Pancreas (tissue), 10 donors: ENCODE measurements around the gene TBKBP1. TPM values are rescaled to one million over a fixed set of nuclear protein-coding genes. Genes with fewer than 3 reads are reported as not detected.

Source experiments
- ATAC-seq, 4 donors: fragments of 200-7000 bp; cut with Tn5 transposase; one replicate each; pipeline versions ENCODE4 v1.8.0 to v1.9.1; 2020; ENCODE audit warnings: mild to moderate bottlenecking in 4 of 4, moderate library complexity in 4 of 4
- DNase-seq, 6 donors: peaks; one replicate each; pipeline ENCODE4 v3.0.0-alpha.2; 2020
- FAIRE-seq: peaks from 2 replicates; lab custom pipeline; 2012; peaks lifted over from hg19 to GRCh38; lab: Jason Lieb, UNC
- H3K27ac ChIP-seq, 4 donors: fragments of 200-600 bp; sonication (generic); 1 replicate in 3 of 4; 2 replicates in 1 of 4; pipeline versions ENCODE4 v1.5.0 to v1.8.0; 2020
- H3K27me3 ChIP-seq, 4 donors: fragments of 200-600 bp; one replicate each; pipeline ENCODE4 v1.8.0; 2021
- H3K36me3 ChIP-seq, 3 donors: fragments of 200-600 bp; sonication (generic) in 1 of 3; one replicate each; pipeline versions ENCODE4 v1.5.0 to v1.8.0; 2020 to 2021
- H3K4me1 ChIP-seq, 3 donors: fragments of 200-600 bp; one replicate each; pipeline ENCODE4 v1.8.0; 2021
- H3K4me3 ChIP-seq, 4 donors: fragments of 200-600 bp; sonication (generic) in 2 of 4; one replicate each; pipeline versions ENCODE4 v1.5.0 to v1.8.0; 2020 to 2021
- H3K9me3 ChIP-seq, 4 donors: fragments of 200-600 bp; one replicate each; pipeline ENCODE4 v1.8.0; 2021
- CTCF ChIP-seq, 4 donors: fragments of 200-600 bp; sonication (generic) in 3 of 4; IDR thresholded peaks; one replicate each; pipeline versions ENCODE4 v1.5.0 to v1.8.0; 2021; ENCODE audit warnings: antibody characterized with exemption in 4 of 4
- WGBS, 2 donors: extraction: QIAGEN DNeasy Blood & Tissue Kit; methylation state at CpG; one replicate each; pipeline ENCODE4 v1.1.7; 2013; 5-methylcytosine and 5-hydroxymethylcytosine counted together
- intact Hi-C, 3 donors: fragments of 100-400 bp; cut with DNase I; formaldehyde crosslinking; loops; one replicate each; pipeline versions ENCODE4 v1.11.1 to v1.14.2; 2022
- polyA plus RNA-seq, 2 donors: library from polyadenylated mRNA; stranded (reverse); fragments of 200-250 nt; gene quantifications; one replicate each; pipeline ENCODE4 v1.2.3, GENCODE V29; 2013
- total RNA-seq, 6 donors: library from RNA; stranded (reverse); fragmentation: NEBNext Ultra II Directional in 4 of 6; extraction: Animal tissue kit (Norgen Biotek cat#: 25700) in 4 of 6; gene quantifications; one replicate each; pipeline versions ENCODE4 v1.2.1 to v1.2.4, GENCODE V29; 2021 to 2023
- donor health status: healthy with polysubstance abuse.
- donor health status: DM: no; HTN: no; CAD: no; lungs with moderate emphysema.
- donor health status: DM: no; HTN: no; CAD: no.
- donor health status: control.
- donor health status: control.
- donor health status: Bipolar disorder and iron deficiency.
- donor health status: DM: yes; HTN: yes; CAD: no.
- donor health status: DM: no; HTN: no; CAD: no.
- donor health status: DM: no; HTN: no; CAD: no.
- donor health status: DM: yes; HTN: yes; CAD: no.

The TBKBP1 gene
- total and polyA plus RNA-seq, 8 donors = 4.7 to 21.2 (median 6.4) TPM

- H3K36me3 ChIP-seq = no peaks in the 10 kb centered on the region
- peak overlapping the region in 2 of 4 donors; percentile 76 to 97 for H3K4me3 ChIP-seq
- H3K4me1 ChIP-seq = peaks cover 0 to 6% (median 0%) of the 10 kb centered on the region in 3 donors
- H3K9me3 ChIP-seq = no peaks in the 10 kb centered on the region
- FAIRE-seq (no peak), ATAC-seq (peak in 2 of 4 donors; percentile 5 to 19), DNase-seq (peak in 3 of 6 donors; percentile 34 to 67 (median 55))
- H3K27ac ChIP-seq = peak overlapping the region; percentile 12 to 62 (median 54)
- no peaks in the 10 kb centered on the region for H3K27me3 ChIP-seq
- no peak for TF ChIP-seq CTCF (IDR thresholded peaks at IDR 0.05)
- intact Hi-C loops = loop anchor here in 1 of 3 donors (10.0 kb wide), 1 partner anchor 109 kb away; no protein-coding TSS in a partner anchor
- WGBS, 2 donors = 73 to 76% methylated on average over 40 to 47 of the region's 47 CpGs
These were observed 1.7 kb downstream of the TBKBP1 start for GRCh38 chr17:47695429-47696376.

- Histone ChIP-seq H3K27ac (no peak overlapping the region), H3K4me1 (peaks cover 0 to 6% (median 0%) of the 10 kb centered on the region in 3 donors), H3K27me3 (no peaks in the 10 kb centered on the region), H3K9me3 (no peaks in the 10 kb centered on the region), H3K36me3 (no peaks in the 10 kb centered on the region), H3K4me3 (no peak overlapping the region)
- FAIRE-seq = no peak
- whole genome bisulfite sequencing, 2 donors = 76 to 83% methylated on average over 11 of the region's 11 CpGs
- TF ChIP-seq CTCF (IDR thresholded peaks at IDR 0.05) = no peak
- intact Hi-C loops = loop anchor here in 1 of 3 donors (10.0 kb wide), 1 partner anchor 108 kb away; no protein-coding TSS in a partner anchor
- DNase-seq = peak in 1 of 6 donors; percentile 53
- no peak for ATAC-seq
These were observed 3.0 kb downstream of the TBKBP1 start for GRCh38 chr17:47696717-47697642.

- Histone ChIP-seq H3K4me1 (peaks cover 0 to under 1% (median 0%) of the 10 kb centered on the region in 3 donors), H3K36me3 (no peaks in the 10 kb centered on the region), H3K27ac (no peak overlapping the region), H3K9me3 (no peaks in the 10 kb centered on the region), H3K4me3 (no peak overlapping the region), H3K27me3 (no peaks in the 10 kb centered on the region)
- no peak for FAIRE-seq
- peak in 1 of 6 donors; percentile 45 for DNase-seq
- no peak for ATAC-seq
- TF ChIP-seq CTCF (IDR thresholded peaks at IDR 0.05) = no peak
- intact Hi-C loops = loop anchor here in 1 of 3 donors (10.0 kb wide), 1 partner anchor 107 kb away; no protein-coding TSS in a partner anchor
- 70 to 73% methylated on average over 9 of the region's 9 CpGs for WGBS, 2 donors
These were observed 4.1 kb downstream of the TBKBP1 start for GRCh38 chr17:47697906-47698711.
